Hematopoietic multipotent progenitor cell treated with erythropoietin and hydrocortisone succinate and interleukin-3 and kit ligand, for 4 days (in vitro differentiated cells): ENCODE measurements around the gene AFDN.

Source experiments
- DNase-seq: peaks from one replicate; pipeline ENCODE4 v3.0.0-alpha.2; 2015

Gene AFDN

GRCh38 chr6:167927246-167927645 lies 100.5 kb downstream of the AFDN start:
- DNase-seq = no peak

- DNase-seq = no peak
Observed at GRCh38 chr6:167928111-167928510, 101.4 kb downstream of the AFDN start.

- DNase-seq = peak; percentile 15
Observed at GRCh38 chr6:167930295-167930694, 103.6 kb downstream of the AFDN start.

GRCh38 chr6:167932468-167933276 lies 106.0 kb downstream of the AFDN start:
- no peak for DNase-seq

GRCh38 chr6:167933290-167933689 lies 106.6 kb downstream of the AFDN start:
- no peak for DNase-seq

- no peak for DNase-seq
Observed at GRCh38 chr6:167933847-167934246, 107.1 kb downstream of the AFDN start.

- no peak for DNase-seq
Observed at GRCh38 chr6:167934426-167934864, 107.7 kb downstream of the AFDN start.

GRCh38 chr6:167936051-167936450 lies 109.3 kb downstream of the AFDN start:
- DNase-seq = no peak

- DNase-seq = no peak
Observed at GRCh38 chr6:167937301-167937700, 110.6 kb downstream of the AFDN start.

GRCh38 chr6:167937948-167938911 lies 111.5 kb downstream of the AFDN start:
- peak; percentile 60 for DNase-seq

- no peak for DNase-seq
Observed at GRCh38 chr6:167941822-167942221, 115.1 kb downstream of the AFDN start.

- no peak for DNase-seq
Observed at GRCh38 chr6:167944130-167944529, 117.4 kb downstream of the AFDN start.

GRCh38 chr6:167946007-167946406 lies 119.3 kb downstream of the AFDN start:
- no peak for DNase-seq

- DNase-seq = no peak
Observed at GRCh38 chr6:167946604-167947003, 119.9 kb downstream of the AFDN start.

- no peak for DNase-seq
Observed at GRCh38 chr6:167947716-167948115, 121.0 kb downstream of the AFDN start.

GRCh38 chr6:167948716-167949115 lies 122.0 kb downstream of the AFDN start:
- no peak for DNase-seq

GRCh38 chr6:167949121-167949684 lies 122.5 kb downstream of the AFDN start:
- no peak for DNase-seq

GRCh38 chr6:167951781-167952511 lies 125.2 kb downstream of the AFDN start:
- DNase-seq = no peak

- no peak for DNase-seq
Observed at GRCh38 chr6:167952512-167952859, 125.8 kb downstream of the AFDN start.

- no peak for DNase-seq
Observed at GRCh38 chr6:167953551-167953950, 126.8 kb downstream of the AFDN start.

- no peak for DNase-seq
Observed at GRCh38 chr6:167954151-167954550, 127.4 kb downstream of the AFDN start.

GRCh38 chr6:167956491-167956890 lies 129.8 kb downstream of the AFDN start:
- no peak for DNase-seq

- DNase-seq = no peak
Observed at GRCh38 chr6:167956983-167957492, 130.3 kb downstream of the AFDN start.
